HCEC 1CT (cell line): ENCODE data around the gene EPM2A.
A peak's percentile ranks its signal among the peaks of the same experiment; 100 is the strongest.
"Not testable (repeated sequence)": the region's sequence is repeated elsewhere in the genome, so short reads cannot be mapped to it uniquely, and the experiment has no call there.

Experiments used
- DNase-seq: peaks from one replicate; pipeline ENCODE4 v3.0.0-alpha.2; 2017

EPM2A gene

GRCh38 chr6:145728444-145729385 lies 6.6 kb downstream of the EPM2A start:
- no peak for DNase-seq

DNA sequence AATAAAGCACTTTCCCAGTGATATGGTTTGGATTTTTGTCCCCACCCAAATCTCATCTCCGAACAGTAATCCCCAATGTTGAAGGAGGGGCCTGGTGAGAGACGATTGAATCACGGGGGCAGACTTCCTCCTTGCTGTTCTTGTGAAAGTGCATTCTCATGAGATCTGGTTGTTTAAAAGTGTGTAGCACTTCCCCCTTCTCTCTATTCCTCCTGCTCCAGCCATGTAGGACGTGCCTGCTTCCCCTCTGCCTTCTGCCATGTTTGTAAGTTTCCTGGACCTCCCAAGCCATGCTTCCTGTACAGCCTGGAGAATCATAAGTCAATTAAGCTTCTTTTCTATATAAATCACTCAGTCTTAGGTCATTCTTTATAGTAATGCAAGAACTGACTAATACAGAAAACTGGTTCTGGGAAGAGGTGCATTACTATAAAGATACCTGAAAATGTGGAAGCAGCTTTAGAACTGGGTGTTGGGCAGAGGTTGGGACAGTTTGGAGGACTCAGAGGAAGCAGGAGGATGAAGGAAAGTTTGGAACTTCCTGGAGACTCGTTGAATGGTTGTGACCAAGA lies 7.4 kb downstream of the EPM2A start:
- no peak for DNase-seq

- DNase-seq: no peak
These were observed 9.8 kb downstream of the EPM2A start for GRCh38 chr6:145725570-145725969.

GRCh38 chr6:145723646-145724045 lies 11.7 kb downstream of the EPM2A start:
- no peak for DNase-seq

GRCh38 chr6:145722190-145722589 lies 13.1 kb downstream of the EPM2A start:
- no peak for DNase-seq

DNA sequence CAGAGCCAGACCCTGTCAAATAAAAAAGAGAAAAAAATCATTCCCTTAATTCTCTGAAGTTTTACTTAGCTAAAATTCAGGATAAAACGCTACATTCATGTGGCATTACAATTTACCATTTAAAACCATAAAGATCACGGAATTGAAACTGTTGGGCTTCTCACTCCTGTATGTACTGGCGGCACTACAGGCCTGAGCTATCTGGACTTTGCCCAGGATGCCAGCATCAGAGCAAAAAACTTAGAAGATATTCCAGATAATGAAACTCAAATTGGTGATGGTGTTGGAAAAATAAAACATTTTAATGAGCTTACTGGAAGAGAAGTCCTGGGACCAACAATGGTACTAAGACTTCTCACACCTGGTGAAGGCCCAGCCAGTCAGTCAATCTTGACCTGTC lies 14.2 kb downstream of the EPM2A start:
- DNase-seq: no peak

DNA sequence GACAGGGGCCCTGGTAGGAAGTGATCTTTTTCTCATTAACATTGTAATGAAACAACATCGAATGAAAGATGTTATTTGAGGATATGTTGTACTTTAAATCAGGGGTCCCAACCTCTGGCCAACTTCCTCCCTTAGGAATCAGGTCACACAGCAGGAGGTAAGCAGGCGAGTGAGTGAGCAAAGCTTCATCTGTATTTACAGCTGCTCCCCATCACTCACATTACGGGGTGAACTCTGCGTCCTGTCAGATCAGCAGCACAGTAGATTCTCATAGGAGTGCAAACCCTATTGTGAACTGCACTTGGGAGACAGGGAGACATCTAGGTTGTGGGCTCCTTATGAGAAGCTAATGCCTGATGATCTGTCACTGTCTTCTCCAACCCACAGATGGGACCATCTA lies 19.9 kb downstream of the EPM2A start:
- no peak for DNase-seq

DNA sequence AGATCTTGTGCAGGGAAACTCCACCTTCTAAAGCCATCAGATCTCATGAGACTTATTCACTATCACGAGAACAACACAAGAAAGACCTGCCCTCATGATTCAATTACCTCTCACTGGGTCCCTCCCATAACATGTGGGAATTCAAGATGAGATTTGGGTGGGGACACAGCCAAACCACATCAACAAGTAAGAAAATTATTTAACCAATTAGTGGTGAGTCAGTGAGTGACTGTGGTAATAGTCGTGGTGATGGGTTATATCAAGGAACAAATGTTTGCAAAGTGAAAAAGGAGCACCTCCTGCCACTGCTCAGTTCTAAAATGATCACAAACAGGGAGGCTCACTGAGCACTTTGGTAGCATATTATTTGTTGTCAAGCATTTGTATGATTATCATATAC lies 20.6 kb downstream of the EPM2A start:
- DNase-seq: no peak

- no peak for DNase-seq
These were observed 21.5 kb downstream of the EPM2A start for GRCh38 chr6:145713773-145714172.

DNA sequence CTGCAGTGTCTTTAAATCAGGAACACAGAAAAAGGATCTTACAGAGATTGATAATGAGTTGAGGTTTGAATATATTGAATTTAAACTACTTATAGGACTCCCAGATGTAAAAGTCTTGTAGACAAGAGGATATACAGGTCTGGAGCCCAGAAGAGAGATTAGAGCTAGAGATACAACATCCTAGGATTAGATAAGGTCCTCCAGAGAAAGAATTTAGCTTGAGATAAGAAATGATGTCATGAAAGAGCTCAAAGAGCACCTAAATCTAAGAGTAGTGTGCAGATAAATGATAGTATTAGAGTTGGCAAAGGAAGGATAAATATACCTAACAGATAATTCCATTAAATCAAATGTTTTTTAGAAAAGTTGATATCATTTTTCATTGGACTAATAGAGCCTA lies 23.9 kb downstream of the EPM2A start:
- DNase-seq: no peak

GRCh38 chr6:145707397-145707796 lies 27.9 kb downstream of the EPM2A start:
- no peak for DNase-seq

DNA sequence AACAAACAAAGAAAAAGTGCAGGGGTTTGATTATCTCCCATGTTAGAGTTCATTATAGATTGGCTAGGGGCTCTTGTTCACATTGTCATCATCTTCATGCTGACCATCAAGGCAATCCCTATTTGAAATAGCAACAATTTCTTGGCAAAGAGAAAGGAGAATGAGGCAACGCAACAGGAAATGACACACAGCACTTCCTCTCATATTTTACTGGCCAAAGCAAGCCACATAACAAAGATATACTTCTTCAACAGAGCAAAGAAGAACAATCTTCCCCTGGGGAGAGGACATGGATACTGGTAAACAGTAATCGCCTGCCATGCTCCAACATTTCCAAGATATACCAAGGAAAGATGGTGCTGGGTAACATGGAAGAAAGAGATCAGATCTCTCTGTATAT lies 29.8 kb downstream of the EPM2A start:
- DNase-seq: peak; percentile 67

DNA sequence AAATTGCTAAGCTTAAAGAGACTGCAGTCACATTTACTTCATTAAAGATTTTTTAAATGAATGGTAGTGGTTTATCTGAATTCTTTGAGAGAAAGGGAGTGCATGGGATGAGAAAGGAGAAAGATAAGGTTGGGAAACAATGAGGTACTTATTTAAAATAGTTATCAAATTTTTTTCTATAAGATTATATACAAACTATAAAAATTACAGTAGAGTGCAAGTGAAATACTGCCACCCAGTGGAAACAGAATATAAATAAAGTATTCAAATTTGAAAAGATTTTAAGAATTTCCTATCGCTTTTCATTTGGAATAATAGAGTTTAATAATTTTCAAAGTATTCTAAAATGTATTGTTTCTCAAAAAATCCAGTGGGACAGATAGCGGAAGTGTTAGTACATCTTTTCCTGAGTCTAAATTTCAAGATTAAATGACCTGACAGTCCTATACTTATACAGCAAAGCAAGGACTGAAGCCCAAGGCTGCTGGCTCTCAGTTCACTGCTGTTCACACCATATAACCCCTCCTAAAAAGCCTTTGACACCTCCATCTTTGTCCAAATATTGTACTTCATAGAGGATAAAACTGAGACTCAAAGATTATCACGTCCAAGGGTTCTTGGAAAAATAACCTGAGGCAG lies 31.1 kb downstream of the EPM2A start:
- peak; percentile 18 for DNase-seq

DNA sequence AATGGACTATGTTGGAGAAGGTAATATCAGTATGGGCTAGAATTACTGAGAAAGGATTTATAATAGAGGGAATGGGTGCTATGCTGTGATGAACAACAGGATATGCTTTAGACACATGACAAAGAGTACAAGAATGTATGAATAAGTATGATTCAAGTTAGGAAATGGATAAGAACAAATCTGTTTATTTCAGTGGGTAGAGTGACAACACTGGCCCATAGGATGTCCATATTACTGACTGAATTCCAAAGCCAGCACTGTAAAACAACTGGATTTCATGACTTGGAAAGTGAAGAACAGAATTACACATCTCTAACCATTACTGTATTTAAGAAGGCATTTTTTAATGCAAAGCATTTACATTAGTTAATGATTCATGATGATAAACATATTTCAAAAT lies 35.9 kb downstream of the EPM2A start:
- peak; percentile 94 for DNase-seq

DNA sequence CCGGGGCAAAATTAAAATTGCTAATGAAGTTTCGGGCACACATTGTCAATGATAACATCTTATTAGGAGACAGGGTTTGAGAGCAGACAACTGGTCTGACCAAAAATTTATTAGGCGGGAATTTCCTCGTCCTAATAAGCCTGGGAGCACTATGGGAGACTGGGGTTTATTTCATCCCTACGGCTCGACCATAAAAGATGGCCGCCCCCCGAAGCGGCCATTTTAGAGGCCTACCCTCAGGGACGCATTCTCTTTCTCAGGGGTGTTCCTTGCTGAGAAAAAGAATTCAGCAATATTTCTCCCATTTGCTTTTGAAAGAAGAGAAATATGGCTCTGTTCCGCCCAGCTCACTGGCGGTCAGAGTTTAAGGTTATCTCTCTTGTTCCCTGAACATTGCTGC lies 37.9 kb downstream of the EPM2A start:
- DNase-seq: not testable (repeated sequence)

- no peak for DNase-seq
These were observed 41.1 kb downstream of the EPM2A start for GRCh38 chr6:145694083-145694737.

DNA sequence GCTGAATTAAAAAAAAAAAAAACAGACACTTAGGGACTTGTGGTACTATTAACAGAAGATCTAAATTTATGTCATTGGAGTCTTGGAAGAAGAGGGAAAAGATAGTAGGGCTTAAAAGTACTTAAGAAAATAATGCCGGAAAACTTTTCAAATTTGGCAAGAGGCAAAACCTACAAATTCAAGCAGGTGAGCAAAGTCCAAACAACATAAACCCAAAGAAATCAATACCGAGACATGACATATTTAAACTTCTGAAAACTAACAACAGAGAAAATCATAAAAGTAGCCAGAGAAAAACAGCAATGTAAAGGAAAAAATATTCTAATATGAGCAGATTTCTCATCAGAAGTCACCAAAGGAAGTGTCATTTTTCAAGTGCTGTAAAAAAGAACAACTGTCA lies 44.4 kb downstream of the EPM2A start:
- DNase-seq: no peak

DNA sequence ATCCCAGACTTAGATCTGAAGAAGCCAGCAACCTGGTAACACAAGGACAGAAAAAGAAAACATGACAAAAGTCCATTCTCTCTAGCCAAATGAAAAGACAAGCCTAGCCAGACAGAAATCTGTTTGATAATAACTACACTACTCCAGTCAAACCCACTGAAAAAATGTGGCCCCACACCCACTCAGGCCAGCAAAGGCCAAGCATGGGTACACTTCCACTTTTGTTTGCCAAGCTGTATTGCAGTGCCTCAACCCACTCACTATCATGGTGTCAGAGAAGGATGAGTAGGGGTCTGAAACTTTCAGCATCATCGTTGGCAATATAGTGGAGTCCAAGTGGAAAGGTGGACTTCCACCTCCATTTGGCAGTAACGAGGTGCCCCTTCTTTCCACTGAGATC lies 45.8 kb downstream of the EPM2A start:
- no peak for DNase-seq

DNA sequence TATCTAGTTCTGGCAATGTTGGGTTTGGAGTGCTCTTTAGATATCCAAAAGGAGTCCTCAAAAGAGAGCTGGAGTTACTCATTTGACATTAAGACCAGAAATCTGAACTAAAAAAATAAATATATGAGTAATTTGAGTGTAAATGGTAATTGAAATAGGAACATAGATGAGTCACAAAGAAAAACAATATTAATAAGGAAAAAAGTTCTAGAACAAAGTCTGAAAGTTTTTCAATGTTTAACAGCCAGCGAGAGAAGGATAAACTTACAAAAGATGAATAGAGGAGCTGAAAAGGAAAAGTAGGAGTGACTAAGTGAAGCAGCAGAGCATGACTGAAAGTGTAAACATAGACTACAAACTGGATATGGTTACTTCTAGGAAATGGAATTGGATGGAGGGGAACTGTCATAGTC lies 46.8 kb downstream of the EPM2A start:
- peak; percentile 86 for DNase-seq

GRCh38 chr6:145685932-145686331 lies 49.4 kb downstream of the EPM2A start:
- no peak for DNase-seq

- DNase-seq: no peak
These were observed 53.4 kb downstream of the EPM2A start for GRCh38 chr6:145681965-145682364.

DNA sequence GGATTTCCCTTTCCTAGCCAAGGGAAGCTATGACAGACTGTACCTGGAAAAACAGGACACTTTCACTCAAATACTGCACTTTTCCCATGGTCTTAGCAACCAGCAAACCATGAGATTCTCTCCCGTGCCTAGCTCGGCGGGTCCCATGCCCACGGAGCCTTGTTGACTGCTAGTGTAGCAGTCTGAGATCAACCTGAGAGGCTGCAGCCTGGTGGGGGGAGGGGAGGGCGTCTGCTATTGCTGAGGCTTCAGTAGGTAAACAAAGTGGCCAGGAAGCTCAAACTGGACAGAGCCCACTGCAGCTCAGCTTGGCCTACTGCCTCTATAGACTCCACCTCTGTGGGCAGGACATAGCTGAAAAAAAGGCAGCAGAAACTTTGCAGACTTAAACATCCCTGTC lies 61.8 kb downstream of the EPM2A start:
- no peak for DNase-seq

DNA sequence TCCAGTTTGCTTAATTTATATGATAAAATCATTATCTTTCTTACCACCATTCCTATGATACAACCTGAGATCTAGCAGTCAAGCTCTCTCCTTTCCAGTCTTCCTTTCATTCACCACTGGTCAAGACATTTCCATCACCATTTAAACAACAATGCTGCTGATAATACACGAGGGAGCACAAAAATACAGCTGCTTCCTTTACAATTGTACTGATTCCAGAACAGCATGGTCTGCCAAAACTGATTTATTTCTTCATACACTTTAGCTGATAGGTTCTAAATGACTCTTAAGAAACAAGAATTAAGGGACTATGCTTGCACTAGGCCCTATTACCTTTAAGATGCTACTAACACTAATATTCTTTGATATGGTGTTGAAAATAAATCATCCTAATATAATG lies 65.0 kb downstream of the EPM2A start:
- no peak for DNase-seq

- DNase-seq: peak; percentile 88
These were observed 65.7 kb downstream of the EPM2A start for GRCh38 chr6:145669627-145670034.
